Kidney (tissue), 14 donors: ENCODE measurements around the gene RASGRP1. TPM values are rescaled to one million over a fixed set of nuclear protein-coding genes. Genes with fewer than 3 reads are reported as not detected.

ENCODE experiments used
- DNase-seq, 5 donors: peaks; one replicate each; pipeline ENCODE4 v3.0.0-alpha.2; 2013 to 2020
- FAIRE-seq: peaks from 2 replicates; lab custom pipeline; 2012; peaks lifted over from hg19 to GRCh38; lab: Jason Lieb, UNC
- H3K27ac ChIP-seq, 2 donors: one replicate each; pipeline ENCODE4 v1.7.0; 2013; ENCODE audit warnings: low read depth in 2 of 2, low read length in 2 of 2, inconsistent platforms in 1 of 2
- H3K27me3 ChIP-seq: one replicate; pipeline ENCODE4 v1.7.1; 2013; ENCODE audit warnings: low read length, inconsistent platforms; ENCODE audit not compliant: control insufficient read depth, insufficient read depth
- H3K36me3 ChIP-seq, 3 donors: one replicate each; pipeline versions ENCODE4 v1.7.0 to v1.7.1; 2013; ENCODE audit warnings: low read length in 3 of 3, control low read depth in 1 of 3, inconsistent platforms in 1 of 3; ENCODE audit not compliant: insufficient read depth in 3 of 3, control insufficient read depth in 2 of 3
- H3K4me1 ChIP-seq, 3 donors: one replicate each; pipeline versions ENCODE4 v1.7.0 to v1.7.1; 2013; ENCODE audit warnings: low read length in 3 of 3, inconsistent platforms in 1 of 3, low read depth in 1 of 3; ENCODE audit not compliant: control insufficient read depth in 2 of 3, insufficient read depth in 2 of 3
- H3K4me3 ChIP-seq, 3 donors: one replicate each; pipeline versions ENCODE4 v1.7.0 to v1.8.1; 2013; ENCODE audit warnings: low read length in 3 of 3, control low read depth in 1 of 3, inconsistent platforms in 1 of 3
- H3K9ac ChIP-seq, 3 donors: one replicate each; pipeline versions ENCODE4 v1.7.0 to v1.7.1; 2013; ENCODE audit warnings: low read length in 3 of 3, control low read depth in 1 of 3, inconsistent platforms in 1 of 3
- H3K9me3 ChIP-seq, 3 donors: one replicate each; pipeline versions ENCODE4 v1.7.0 to v1.7.1; 2013; ENCODE audit warnings: low read length in 3 of 3, control low read depth in 1 of 3, inconsistent platforms in 1 of 3; ENCODE audit not compliant: control insufficient read depth in 2 of 3, insufficient read depth in 1 of 3
- CTCF ChIP-seq: IDR thresholded peaks from 3 replicates; pipeline ENCODE4 v1.5.1; 2012; ENCODE audit warnings: mild to moderate bottlenecking, moderate library complexity, borderline replicate concordance; ENCODE audit not compliant: insufficient read depth; ENCODE audit errors: extremely low read depth
- intact Hi-C: fragments of 100-400 bp; cut with DNase I; formaldehyde crosslinking; loops from one replicate; pipeline ENCODE4 v1.11.1; 2022
- polyA plus RNA-seq: library from polyadenylated mRNA; stranded (reverse); fragments of 350-450 nt; fragmentation: Illumina TruSeq; extraction: RNeasy Lipid Tissue Mini Kit (QIAGEN cat#74804); gene quantifications from one replicate; pipeline ENCODE4 v1.2.3, GENCODE V29; 2014; ENCODE audit warnings: low read depth, low replicate concordance; ENCODE audit not compliant: insufficient read depth
- total RNA-seq: library from RNA; stranded (reverse); fragmentation: NEBNext Ultra II Directional; extraction: Animal tissue kit (Norgen Biotek cat#: 25700); gene quantifications from one replicate; pipeline ENCODE4 v1.2.1, GENCODE V29; 2021
- donor health status: control.
- donor health status: control.
- donor health status: control.
- donor health status: control.
- donor health status: control.
- donor health status: DM: yes; HTN: yes; CAD: no.
- donor health status: Normal renal cell carcinoma (clear cell type).

RASGRP1 gene
- total and polyA plus RNA-seq, 2 donors from 2014 or later, result 3.4 to 12.5 TPM

DNA sequence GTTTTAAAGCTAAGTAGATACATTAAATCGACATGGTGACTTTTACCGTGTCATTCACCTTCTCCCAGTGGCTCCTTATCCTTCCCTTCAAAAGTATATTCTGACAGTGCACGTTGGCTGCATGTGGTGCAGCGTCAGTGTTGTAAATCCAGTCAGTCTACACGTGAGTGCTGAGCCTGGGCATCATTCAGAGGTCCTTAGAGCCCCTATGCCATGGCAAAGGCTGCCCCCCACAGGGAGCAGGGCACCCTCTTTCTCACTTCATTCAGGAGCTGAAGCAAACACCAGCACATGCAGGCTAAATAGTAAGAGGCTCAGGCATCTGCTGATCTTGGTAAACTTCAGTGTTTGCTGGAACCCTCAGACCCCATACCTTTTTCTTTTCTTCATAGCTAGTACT lies 43.3 kb downstream of the RASGRP1 start:
- no peak overlapping the region for H3K27ac ChIP-seq
- H3K4me3 ChIP-seq, result no peak overlapping the region
- no peak overlapping the region for H3K9ac ChIP-seq
- no peak for DNase-seq
- intact Hi-C loops, result no loop called here
- no peak for TF ChIP-seq CTCF
- no peaks in the 10 kb centered on the region for H3K9me3 ChIP-seq
- no peaks in the 10 kb centered on the region for H3K27me3 ChIP-seq
- no peaks in the 10 kb centered on the region for H3K4me1 ChIP-seq
- no peaks in the 10 kb centered on the region for H3K36me3 ChIP-seq
- no peak for FAIRE-seq

DNA sequence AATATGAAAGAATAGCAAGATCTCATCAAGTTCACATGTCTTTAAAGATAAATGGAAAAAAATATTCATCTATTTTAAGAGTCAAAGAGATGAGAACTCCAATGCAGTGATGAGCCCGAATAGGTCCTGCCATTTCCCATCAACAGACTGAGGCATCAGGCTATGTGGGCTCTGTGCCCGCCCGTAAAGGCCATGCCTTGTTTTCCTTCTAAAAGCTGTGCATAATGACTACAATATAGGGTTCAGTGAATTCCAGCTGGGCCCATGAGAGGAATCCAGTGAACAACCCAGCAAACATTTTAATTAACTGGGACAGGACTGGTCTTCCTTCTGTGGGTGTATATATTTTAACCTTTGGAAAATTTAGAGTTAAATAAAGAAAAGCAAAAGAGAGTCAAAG lies 44.6 kb downstream of the RASGRP1 start:
- Histone ChIP-seq H3K4me1 (no peaks in the 10 kb centered on the region), H3K36me3 (no peaks in the 10 kb centered on the region), H3K27me3 (no peaks in the 10 kb centered on the region), H3K4me3 (no peak overlapping the region), H3K9ac (no peak overlapping the region), H3K9me3 (no peaks in the 10 kb centered on the region), H3K27ac (no peak overlapping the region)
- intact Hi-C loops, result no loop called here
- no peak for TF ChIP-seq CTCF
- no peak for FAIRE-seq
- DNase-seq, result no peak

- Histone ChIP-seq H3K27me3 (no peaks in the 10 kb centered on the region), H3K4me1 (no peaks in the 10 kb centered on the region), H3K36me3 (no peaks in the 10 kb centered on the region), H3K9me3 (no peaks in the 10 kb centered on the region), H3K4me3 (no peak overlapping the region), H3K27ac (no peak overlapping the region), H3K9ac (no peak overlapping the region)
- DNase-seq (no peak), FAIRE-seq (no peak)
- intact Hi-C loops, result no loop called here
- no peak for TF ChIP-seq CTCF
These were observed 46.5 kb downstream of the RASGRP1 start for GRCh38 chr15:38518084-38518483.

DNA sequence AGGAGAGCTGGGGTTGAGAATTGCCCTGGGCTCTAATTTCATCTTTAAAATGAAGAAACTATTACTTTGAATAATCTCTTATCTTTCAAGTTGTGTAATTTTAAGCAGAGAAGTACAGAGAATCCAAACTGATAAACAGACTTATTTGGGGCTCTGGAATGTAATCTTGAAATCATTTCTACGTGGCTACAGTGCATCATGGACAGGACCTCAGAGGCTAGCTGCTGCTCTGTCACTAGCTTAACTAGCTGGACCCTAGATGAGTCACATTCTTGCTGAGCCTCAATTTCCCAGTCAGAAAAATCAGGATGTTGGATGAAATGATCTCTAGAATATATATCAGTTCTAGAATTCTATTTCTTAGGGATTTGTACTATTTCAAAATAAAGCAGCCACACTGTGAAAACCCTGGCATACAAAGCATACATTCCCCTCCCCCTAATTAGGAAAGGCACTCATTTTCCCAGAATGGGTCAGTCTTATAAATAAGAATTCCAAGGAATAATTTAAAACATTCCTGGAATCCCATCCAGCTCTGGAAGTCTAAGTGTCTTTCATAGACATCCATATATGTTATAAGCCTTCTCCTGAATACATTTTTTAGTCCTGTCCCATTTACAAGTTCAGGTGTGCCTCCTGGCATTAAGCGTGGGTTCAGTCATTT lies 47.2 kb downstream of the RASGRP1 start:
- Histone ChIP-seq H3K4me3 (no peak overlapping the region), H3K9me3 (no peaks in the 10 kb centered on the region), H3K27ac (no peak overlapping the region), H3K36me3 (no peaks in the 10 kb centered on the region), H3K4me1 (no peaks in the 10 kb centered on the region), H3K27me3 (no peaks in the 10 kb centered on the region), H3K9ac (no peak overlapping the region)
- TF ChIP-seq CTCF, result no peak
- FAIRE-seq, result no peak
- no peak for DNase-seq
- intact Hi-C loops, result no loop called here
